ENCODE measurements around the gene MAG. TPM values are rescaled to one million over a fixed set of nuclear protein-coding genes. Genes with fewer than 3 reads are reported as not detected.

The MAG gene
- total and polyA plus RNA-seq, 2 of the 8 experiments (the other 6 are each of a cell fraction or from before 2014, with no cell fraction given) = 0.20 to 1.3 TPM

DNA sequence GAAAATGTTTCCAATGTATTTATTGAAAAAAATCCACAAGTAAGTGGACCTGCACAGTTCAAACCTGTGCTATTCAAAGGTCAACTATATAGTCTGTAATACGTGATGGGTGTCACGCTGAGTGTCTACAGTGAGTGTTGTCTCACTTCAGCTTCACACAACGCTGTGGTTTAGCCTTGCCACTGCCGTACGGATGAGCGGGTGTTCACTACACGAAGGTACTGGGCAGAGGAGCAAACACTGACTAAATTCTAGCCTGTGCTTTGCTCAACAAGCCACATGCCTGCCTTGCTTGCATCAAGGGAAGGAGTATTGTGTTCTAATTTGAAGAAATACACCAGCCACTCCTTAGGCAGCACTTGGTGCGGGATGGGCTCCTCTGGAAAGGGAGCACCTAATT, 62.9 kb downstream of the MAG start:
- Histone ChIP-seq H3K27ac (ENCODE audit: low read depth, low read length) (no peak overlapping the region), H3K4me2 (ENCODE audit: insufficient read depth in 1 of 2, low read depth in 2 of 2, low read length in 2 of 2) (no peak overlapping the region), H3K36me3 (ENCODE audit: control insufficient read depth in 2 of 4, insufficient read depth in 4 of 4, low read length in 3 of 4) (no peaks in the 10 kb centered on the region), H3K4ac (replicated peaks; ENCODE audit: insufficient read length, low read depth, low read length) (no peak overlapping the region), H3K14ac (ENCODE audit: insufficient read length) (no peak overlapping the region), H2AFZ (ENCODE audit: low read length) (no peak overlapping the region), H3K18ac (ENCODE audit: extremely low read depth, low read length) (no peak overlapping the region), H3K23me2 (ENCODE audit: low read depth, low read length) (no peaks in the 10 kb centered on the region), H3K79me1 (ENCODE audit: low read depth, low read length) (no peaks in the 10 kb centered on the region), H2BK12ac (ENCODE audit: low read depth, low read length) (no peak overlapping the region), H3K23ac (ENCODE audit: insufficient read length) (no peak overlapping the region), H3K4me3 (ENCODE audit: extremely low read depth in 1 of 4, insufficient read depth in 2 of 4, low read depth in 3 of 4, low read length in 4 of 4) (no peak overlapping the region), H3K56ac (replicated peaks; ENCODE audit: insufficient read length, low read depth, low read length) (no peak overlapping the region), H2AK5ac (ENCODE audit: low read depth, low read length) (no peak overlapping the region), H3K4me1 (replicated peaks in 1 of 4; ENCODE audit: control insufficient read depth in 3 of 4, insufficient read depth in 4 of 4, low read length in 3 of 4) (no peaks in the 10 kb centered on the region; a peak in 1 of 7 replicates), H3K9ac (replicated peaks in 1 of 4; ENCODE audit: extremely low read depth in 1 of 4, low read depth in 3 of 4, low read length in 3 of 4) (no peak overlapping the region), H2BK15ac (ENCODE audit: low read length) (no peak overlapping the region), H2BK120ac (replicated peaks; ENCODE audit: low read depth, low read length) (no peak overlapping the region), H4K5ac (ENCODE audit: insufficient read length, low read depth, low read length) (no peak overlapping the region), H4K91ac (replicated peaks; ENCODE audit: insufficient read length, low read length) (no peak overlapping the region), H3K9me3 (ENCODE audit: insufficient read depth in 2 of 2, low read depth in 1 of 2, low read length in 1 of 2) (no peaks in the 10 kb centered on the region), H2BK20ac (ENCODE audit: low read length) (no peak overlapping the region), H3K27me3 (replicated peaks in 1 of 4; ENCODE audit: control insufficient read depth in 3 of 4, extremely low read depth in 1 of 4, insufficient read depth in 3 of 4, low read length in 3 of 4) (no peaks in the 10 kb centered on the region), H4K8ac (ENCODE audit: extremely low read depth, insufficient read depth, low read length) (no peak overlapping the region), H3K79me2 (ENCODE audit: control insufficient read depth in 1 of 2, insufficient read depth in 2 of 2, low read length in 2 of 2) (no peaks in the 10 kb centered on the region), H4K20me1 (replicated peaks in 1 of 2; ENCODE audit: control insufficient read depth in 1 of 2, insufficient read depth in 2 of 2, low read length in 2 of 2) (no peaks in the 10 kb centered on the region), H2BK5ac (ENCODE audit: low read depth, low read length) (no peak overlapping the region)
- no peak for TF ChIP-seq ZNF274 (IDR thresholded peaks at IDR 0.05; ENCODE audit: borderline replicate concordance, extremely low read depth, low read length)
- TF ChIP-seq PHF8 (conservative IDR thresholded peaks at IDR 0.05; ENCODE audit: low read depth, low read length) = no peak
- TF ChIP-seq TCF12 (IDR thresholded peaks at IDR 0.05; ENCODE audit: low read depth, low read length) = no peak
- no peak for TF ChIP-seq TAF1 (IDR thresholded peaks at IDR 0.05; ENCODE audit: low read depth, low read length)
- no peak for TF ChIP-seq FOSL1 (IDR thresholded peaks at IDR 0.05; ENCODE audit: insufficient read depth, low read depth, low read length)
- no peak for TF ChIP-seq SP2 (IDR thresholded peaks at IDR 0.05; ENCODE audit: low read length)
- no peak for TF ChIP-seq ASH2L (IDR thresholded peaks at IDR 0.05; ENCODE audit: low read length)
- TF ChIP-seq MAFK (IDR thresholded peaks at IDR 0.05; ENCODE audit: low read depth, low read length) = no peak
- FAIRE-seq (no peak), DNase-seq (ENCODE audit: low read depth in 1 of 2, low spot score in 2 of 2) (no peak)
- 91% methylated on average over 8 of the region's 8 CpGs; no CpG with 5 or more reads in 1 of the 2 experiments for whole genome bisulfite sequencing, 2 experiments (ENCODE audit: extremely low coverage in 1 of 2, insufficient coverage in 1 of 2, insufficient read length in 1 of 2, insufficient replicate concordance in 2 of 2, low coverage in 1 of 2, low lambda C conversion rate in 2 of 2, missing lambda C conversion rate in 1 of 2)
- ChIA-PET POLR2A (ENCODE audit: partially characterized antibody) (no interaction called here), CTCF (ENCODE audit: partially characterized antibody) (interaction anchor here (2.6 to 4.1 kb wide), 2 partner anchors 22 to 114 kb away, joined by 16 to 51 read pairs; no protein-coding TSS in a partner anchor)

All from H1 (cell line).